HEK293T (cell line): ENCODE measurements around the gene RPL41.

Source experiments
- CTCF ChIA-PET: fragments of 350-600 bp; formaldehyde crosslinking; extraction: SDS; loops from one replicate; lab custom pipeline; 2021; ENCODE audit warnings: antibody characterized with exemption, inconsistent platforms; lab: Yijun Ruan, JAX
- POLR2A ChIA-PET: fragments of 350-600 bp; formaldehyde crosslinking; extraction: SDS; loops from one replicate; lab custom pipeline; 2020; ENCODE audit warnings: antibody characterized with exemption, inconsistent platforms; lab: Yijun Ruan, JAX
- DNase-seq: peaks from one replicate; pipeline ENCODE4 v3.0.0; 2012; ENCODE audit warnings: mixed read lengths; ENCODE audit errors: extremely low spot score
- ARNT ChIP-seq: fragments of 450-650 bp; IDR thresholded peaks from 2 replicates; pipeline ENCODE4 v1.6.1; 2017; ENCODE audit warnings: mild to moderate bottlenecking
- BHLHE40 ChIP-seq: fragments of 450-650 bp; IDR thresholded peaks from 2 replicates; pipeline ENCODE4 v1.6.1; 2016; ENCODE audit warnings: mild to moderate bottlenecking, moderate library complexity, borderline replicate concordance
- CTBP1 ChIP-seq: fragments of 450-650 bp; IDR thresholded peaks from 2 replicates; pipeline ENCODE4 v1.6.1; 2016; ENCODE audit warnings: borderline replicate concordance
- ELF4 ChIP-seq: fragments of 450-650 bp; IDR thresholded peaks from 2 replicates; pipeline ENCODE4 v1.6.1; 2017; ENCODE audit warnings: antibody characterized with exemption
- FOXA1 ChIP-seq: fragments of 450-650 bp; IDR thresholded peaks from 2 replicates; pipeline ENCODE4 v1.6.1; 2016; ENCODE audit warnings: mild to moderate bottlenecking
- FOXK2 ChIP-seq: fragments of 450-650 bp; IDR thresholded peaks from 2 replicates; pipeline ENCODE4 v1.6.1; 2016; ENCODE audit warnings: mild to moderate bottlenecking
- FOXM1 ChIP-seq: fragments of 450-650 bp; IDR thresholded peaks from 2 replicates; pipeline ENCODE4 v1.6.1; 2017; ENCODE audit warnings: mild to moderate bottlenecking, borderline replicate concordance
- HDGF ChIP-seq: fragments of 450-650 bp; IDR thresholded peaks from 2 replicates; pipeline ENCODE4 v1.6.1; 2017; ENCODE audit warnings: antibody characterized with exemption, borderline replicate concordance
- L3MBTL2 ChIP-seq: fragments of 450-650 bp; conservative IDR thresholded peaks from 2 replicates; pipeline ENCODE4 v1.6.1; 2016; ENCODE audit warnings: mild to moderate bottlenecking
- LEF1 ChIP-seq: fragments of 450-650 bp; IDR thresholded peaks from 2 replicates; pipeline ENCODE4 v1.6.1; 2017; ENCODE audit warnings: mild to moderate bottlenecking, borderline replicate concordance
- NFRKB ChIP-seq: fragments of 450-650 bp; IDR thresholded peaks from 2 replicates; pipeline ENCODE4 v1.6.1; 2016; ENCODE audit warnings: mild to moderate bottlenecking, moderate library complexity
- SP1 ChIP-seq: fragments of 450-650 bp; IDR thresholded peaks from 2 replicates; pipeline ENCODE4 v1.6.1; 2017
- SUZ12 ChIP-seq: fragments of 450-650 bp; IDR thresholded peaks from 2 replicates; pipeline ENCODE4 v1.6.1; 2016; ENCODE audit warnings: mild to moderate bottlenecking
- TARDBP ChIP-seq: fragments of 450-650 bp; IDR thresholded peaks from 2 replicates; pipeline ENCODE4 v1.6.1; 2016
- ZNF384 ChIP-seq: fragments of 450-650 bp; IDR thresholded peaks from 2 replicates; pipeline ENCODE4 v1.6.1; 2016
- TF ChIP-seq, protein P1 (sequence below): fragments of 450-650 bp; IDR thresholded peaks from 2 replicates; pipeline ENCODE4 v1.6.1; 2016

The RPL41 gene

DNA sequence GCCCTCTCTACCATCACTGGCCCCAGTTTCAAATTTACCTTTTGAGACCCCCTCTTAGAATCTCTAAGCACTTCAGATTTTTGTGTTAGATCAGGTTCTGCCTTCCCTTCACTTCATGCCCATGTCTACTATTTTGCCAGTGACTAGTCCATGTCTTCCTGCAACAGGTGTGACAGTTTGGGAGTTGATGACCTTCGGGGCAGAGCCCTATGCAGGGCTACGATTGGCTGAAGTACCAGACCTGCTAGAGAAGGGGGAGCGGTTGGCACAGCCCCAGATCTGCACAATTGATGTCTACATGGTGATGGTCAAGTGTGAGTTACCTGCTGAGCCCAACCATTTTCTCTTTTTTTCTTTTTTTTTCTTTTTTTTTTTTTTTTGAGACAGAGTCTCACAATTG is 17.8 kb upstream of the RPL41 start:
- DNase-seq = no peak
- ChIA-PET CTCF (interaction anchor here (0.6 to 0.7 kb wide), 2 partner anchors 60 to 361 kb away, joined by 3 read pairs; partner anchors contain the start of gene MYL6), POLR2A (no interaction called here)
- TF ChIP-seq FOXA1 = no peak
- TF ChIP-seq ELF4 = no peak
- TF ChIP-seq, protein P1, sequence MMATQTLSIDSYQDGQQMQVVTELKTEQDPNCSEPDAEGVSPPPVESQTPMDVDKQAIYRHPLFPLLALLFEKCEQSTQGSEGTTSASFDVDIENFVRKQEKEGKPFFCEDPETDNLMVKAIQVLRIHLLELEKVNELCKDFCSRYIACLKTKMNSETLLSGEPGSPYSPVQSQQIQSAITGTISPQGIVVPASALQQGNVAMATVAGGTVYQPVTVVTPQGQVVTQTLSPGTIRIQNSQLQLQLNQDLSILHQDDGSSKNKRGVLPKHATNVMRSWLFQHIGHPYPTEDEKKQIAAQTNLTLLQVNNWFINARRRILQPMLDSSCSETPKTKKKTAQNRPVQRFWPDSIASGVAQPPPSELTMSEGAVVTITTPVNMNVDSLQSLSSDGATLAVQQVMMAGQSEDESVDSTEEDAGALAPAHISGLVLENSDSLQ = no peak
- TF ChIP-seq FOXK2 = no peak
- no peak for TF ChIP-seq SP1
- no peak for TF ChIP-seq ZNF384
- no peak for TF ChIP-seq BHLHE40
- TF ChIP-seq CTBP1 = no peak
- no peak for TF ChIP-seq L3MBTL2
- no peak for TF ChIP-seq SUZ12

DNA sequence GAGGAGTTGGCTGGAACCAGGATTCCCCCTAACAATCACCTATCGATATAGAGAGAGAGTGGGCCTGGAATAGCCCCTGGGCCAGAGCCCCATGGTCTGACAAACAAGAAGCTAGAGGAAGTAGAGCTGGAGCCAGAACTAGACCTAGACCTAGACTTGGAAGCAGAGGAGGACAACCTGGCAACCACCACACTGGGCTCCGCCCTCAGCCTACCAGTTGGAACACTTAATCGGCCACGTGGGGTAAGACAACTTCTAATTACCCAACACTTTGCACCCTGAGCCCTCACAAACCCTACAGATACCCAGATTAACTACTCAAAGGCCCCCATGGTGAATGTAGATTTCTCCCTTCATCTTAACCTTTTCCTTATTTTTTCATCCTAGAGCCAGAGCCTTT is 16.6 kb upstream of the RPL41 start:
- TF ChIP-seq FOXA1 (no peak), HDGF (no peak), CTBP1 (no peak), FOXK2 (no peak), FOXM1 (no peak), SUZ12 (no peak), LEF1 (no peak), ARNT (no peak), NFRKB (no peak), TARDBP (no peak), ZNF384 (no peak), ELF4 (no peak), BHLHE40 (no peak), L3MBTL2 (no peak), SP1 (no peak)
- TF ChIP-seq, protein P1 = no peak
- ChIA-PET POLR2A (interaction anchor here (6.1 kb wide), 1 partner anchor 20 kb away, joined by 65 read pairs; the partner anchor contains the start of gene ERBB3), CTCF (no interaction called here)
- no peak for DNase-seq

DNA sequence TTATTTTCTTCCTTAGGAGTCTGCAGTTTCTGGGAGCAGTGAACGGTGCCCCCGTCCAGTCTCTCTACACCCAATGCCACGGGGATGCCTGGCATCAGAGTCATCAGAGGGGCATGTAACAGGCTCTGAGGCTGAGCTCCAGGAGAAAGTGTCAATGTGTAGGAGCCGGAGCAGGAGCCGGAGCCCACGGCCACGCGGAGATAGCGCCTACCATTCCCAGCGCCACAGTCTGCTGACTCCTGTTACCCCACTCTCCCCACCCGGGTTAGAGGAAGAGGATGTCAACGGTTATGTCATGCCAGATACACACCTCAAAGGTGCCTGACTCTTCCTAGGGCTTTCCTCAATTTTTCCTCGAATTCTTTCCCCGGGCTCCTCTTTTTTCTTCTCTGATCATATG is 15.4 kb upstream of the RPL41 start:
- no peak for TF ChIP-seq NFRKB
- TF ChIP-seq ZNF384 = no peak
- no peak for TF ChIP-seq FOXA1
- TF ChIP-seq L3MBTL2 = no peak
- TF ChIP-seq, protein P1 = no peak
- TF ChIP-seq FOXK2 = no peak
- no peak for TF ChIP-seq ELF4
- no peak for TF ChIP-seq FOXM1
- POLR2A ChIA-PET = interaction anchor here (1.0 to 6.1 kb wide), 3 partner anchors 16 to 21 kb away, joined by 3 to 65 read pairs (median 3); partner anchors contain the start of genes ERBB3 and ZC3H10
- CTCF ChIA-PET = no interaction called here
- DNase-seq = no peak

DNA sequence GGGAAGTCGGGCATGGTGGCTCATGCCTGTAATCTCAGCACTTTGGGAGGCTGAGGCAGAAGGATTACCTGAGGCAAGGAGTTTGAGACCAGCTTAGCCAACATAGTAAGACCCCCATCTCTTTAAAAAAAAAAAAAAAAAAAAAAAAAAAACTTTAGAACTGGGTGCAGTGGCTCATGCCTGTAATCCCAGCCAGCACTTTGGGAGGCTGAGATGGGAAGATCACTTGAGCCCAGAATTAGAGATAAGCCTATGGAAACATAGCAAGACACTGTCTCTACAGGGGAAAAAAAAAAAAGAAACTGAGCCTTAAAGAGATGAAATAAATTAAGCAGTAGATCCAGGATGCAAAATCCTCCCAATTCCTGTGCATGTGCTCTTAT is 13.8 kb upstream of the RPL41 start:
- CTCF ChIA-PET = interaction anchor here (1.4 kb wide), 1 partner anchor 18 kb away, joined by 6 read pairs; no protein-coding TSS in a partner anchor
- POLR2A ChIA-PET = interaction anchor here (1.0 to 6.1 kb wide), 4 partner anchors 12 to 56 kb away, joined by 4 to 65 read pairs (median 12); partner anchors contain the start of genes ERBB3 and ESYT1

DNA sequence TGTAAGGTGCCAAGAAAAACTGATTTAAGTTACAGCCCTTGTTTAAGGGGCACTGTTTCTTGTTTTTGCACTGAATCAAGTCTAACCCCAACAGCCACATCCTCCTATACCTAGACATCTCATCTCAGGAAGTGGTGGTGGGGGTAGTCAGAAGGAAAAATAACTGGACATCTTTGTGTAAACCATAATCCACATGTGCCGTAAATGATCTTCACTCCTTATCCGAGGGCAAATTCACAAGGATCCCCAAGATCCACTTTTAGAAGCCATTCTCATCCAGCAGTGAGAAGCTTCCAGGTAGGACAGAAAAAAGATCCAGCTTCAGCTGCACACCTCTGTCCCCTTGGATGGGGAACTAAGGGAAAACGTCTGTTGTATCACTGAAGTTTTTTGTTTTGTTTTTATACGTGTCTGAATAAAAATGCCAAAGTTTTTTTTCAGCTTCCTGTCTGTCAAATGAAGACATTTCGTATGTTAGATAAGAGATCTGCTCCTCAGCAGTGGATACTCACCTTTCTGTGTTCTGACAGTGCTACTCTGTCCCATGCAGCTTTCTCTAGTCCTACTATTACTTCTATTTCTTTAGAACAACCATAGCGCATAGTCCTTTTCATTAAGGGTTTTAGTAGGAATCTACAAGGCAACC is 13.2 kb upstream of the RPL41 start:
- TF ChIP-seq ZNF384 = no peak
- no peak for TF ChIP-seq LEF1
- TF ChIP-seq NFRKB = no peak
- no peak for TF ChIP-seq ELF4
- no peak for TF ChIP-seq ARNT
- TF ChIP-seq, protein P1 = no peak
- no peak for TF ChIP-seq FOXA1
- TF ChIP-seq FOXM1 = no peak
- TF ChIP-seq CTBP1 = no peak
- no peak for TF ChIP-seq BHLHE40
- TF ChIP-seq L3MBTL2 = no peak
- TF ChIP-seq SP1 = no peak
- no peak for TF ChIP-seq SUZ12
- TF ChIP-seq TARDBP = no peak
- TF ChIP-seq FOXK2 = no peak
- no peak for TF ChIP-seq HDGF
- POLR2A ChIA-PET = interaction anchor here (1.0 to 6.1 kb wide), 12 partner anchors 8 to 346 kb away, joined by 4 to 122 read pairs (median 10); partner anchors contain the start of genes CNPY2, ERBB3, RAB5B and RNF41

More for the DNA sequence above, 13.8 kb upstream of the RPL41 start:
- TF ChIP-seq NFRKB (no peak), SUZ12 (no peak), TARDBP (no peak), ELF4 (no peak), HDGF (no peak), SP1 (no peak), FOXK2 (no peak), ZNF384 (no peak), CTBP1 (no peak)
- no peak for DNase-seq

More for the DNA sequence above, 13.2 kb upstream of the RPL41 start:
- CTCF ChIA-PET = no interaction called here
- no peak for DNase-seq
